ENCODE results near the gene ARHGEF40.

The ARHGEF40 gene

GRCh38 chr14:21060614-21061346, 9.3 kb upstream of the ARHGEF40 start:
- DNase-seq: no peak

GRCh38 chr14:21061347-21061668, 8.8 kb upstream of the ARHGEF40 start:
- no peak for DNase-seq

- DNase-seq: no peak
These were observed 6.6 kb upstream of the ARHGEF40 start for GRCh38 chr14:21063479-21063878.

GRCh38 chr14:21066882-21067502, 3.1 kb upstream of the ARHGEF40 start:
- peak; percentile 43 for DNase-seq

- peak; percentile 85 for DNase-seq
These were observed 1.4 kb upstream of the ARHGEF40 start for GRCh38 chr14:21068521-21069387.

- peak; percentile 47 for DNase-seq
These were observed 569 bp upstream of the ARHGEF40 start for GRCh38 chr14:21069388-21070082.

- DNase-seq: peak; percentile 49
These were observed 613 bp downstream of the ARHGEF40 start for GRCh38 chr14:21070610-21071224.

- DNase-seq: peak; percentile 85
These were observed 1.3 kb downstream of the ARHGEF40 start for GRCh38 chr14:21071225-21072030.

GRCh38 chr14:21072031-21072473, 1.9 kb downstream of the ARHGEF40 start:
- no peak for DNase-seq

- no peak for DNase-seq
These were observed 2.8 kb downstream of the ARHGEF40 start for GRCh38 chr14:21072781-21073339.

GRCh38 chr14:21073921-21074320, 3.8 kb downstream of the ARHGEF40 start:
- DNase-seq: no peak

- no peak for DNase-seq
These were observed 4.5 kb downstream of the ARHGEF40 start for GRCh38 chr14:21074398-21075272.

- no peak for DNase-seq
These were observed 5.8 kb downstream of the ARHGEF40 start for GRCh38 chr14:21075719-21076437.

GRCh38 chr14:21077672-21078071, 7.6 kb downstream of the ARHGEF40 start:
- no peak for DNase-seq

GRCh38 chr14:21078287-21078686, 8.2 kb downstream of the ARHGEF40 start:
- DNase-seq: no peak

- no peak for DNase-seq
These were observed 8.6 kb downstream of the ARHGEF40 start for GRCh38 chr14:21078726-21079125.

GRCh38 chr14:21081521-21082142, 11.5 kb downstream of the ARHGEF40 start:
- DNase-seq: no peak

GRCh38 chr14:21083565-21084325, 13.6 kb downstream of the ARHGEF40 start:
- no peak for DNase-seq
